HepG2 (cell line): ENCODE measurements around the gene PLXNC1. TPM values are rescaled to one million over a fixed set of nuclear protein-coding genes. Genes with fewer than 3 reads are reported as not detected.
A peak's percentile ranks its signal among the peaks of the same experiment; 100 is the strongest.

ENCODE experiments used
- ATAC-seq: fragments of 200-7000 bp; cut with Tn5 transposase; 3 replicates; pipeline ENCODE4 v1.9.1; 2020; ENCODE audit warnings: mild to moderate bottlenecking, moderate library complexity
- BruUV-seq: library from RNA; stranded (reverse); fragments of 400-500 nt; replicated peaks from 2 replicates; lab custom pipeline; 2021; lab: Mats Ljungman, UMichigan
- CTCF ChIA-PET: fragments of 300-600 bp; formaldehyde crosslinking; extraction: SDS; loops from one replicate; lab custom pipeline; 2021; ENCODE audit warnings: low total read pairs, inconsistent platforms, low intra/inter-chr PET ratio; lab: Yijun Ruan, JAX
- POLR2A ChIA-PET: fragments of 350-600 bp; sonication (Branson Sonifier 250); formaldehyde crosslinking; loops from one replicate; lab custom pipeline; 2020; ENCODE audit warnings: antibody characterized with exemption, inconsistent platforms; lab: Yijun Ruan, JAX
- DNase-seq: peaks from one replicate; pipeline ENCODE4 v3.0.0-alpha.2; 2015; ENCODE audit warnings: low spot score
- FAIRE-seq: peaks from 3 replicates; lab custom pipeline; 2011; peaks lifted over from hg19 to GRCh38; lab: Jason Lieb, UNC
- H2AFZ ChIP-seq: one replicate; pipeline ENCODE4 v1.6.1; 2011; ENCODE audit warnings: low read length, inconsistent platforms
- H3K27ac ChIP-seq: fragments of 300-600 bp; 3 replicates; pipeline ENCODE4 v1.8.0; 2011; ENCODE audit warnings: mixed run types, mild to moderate bottlenecking, mixed read lengths, low read length, inconsistent platforms; ENCODE audit not compliant: insufficient read depth; ENCODE audit errors: extremely low read length
- H3K27me3 ChIP-seq, 2 experiments: fragments of 200-600 bp in 1 of 2; 2 replicates in 1 of 2; 3 replicates in 1 of 2; pipeline versions ENCODE4 v1.6.0 to v1.8.0; 2011; ENCODE audit warnings: low read length in 2 of 2, mild to moderate bottlenecking in 2 of 2, moderate library complexity in 2 of 2, inconsistent platforms in 1 of 2; ENCODE audit not compliant: insufficient read depth in 2 of 2, control insufficient read depth in 1 of 2
- H3K36me3 ChIP-seq, 2 experiments: fragments of 200-600 bp in 1 of 2; replicated peaks in 1 of 2; 2 replicates in 1 of 2; 3 replicates in 1 of 2; pipeline versions ENCODE4 v1.5.1 to v1.8.0; 2011; ENCODE audit warnings: low read length in 2 of 2, inconsistent platforms in 1 of 2; ENCODE audit not compliant: insufficient read depth in 2 of 2, control insufficient read depth in 1 of 2
- H3K4me1 ChIP-seq: 2 replicates; pipeline ENCODE4 v1.5.1; 2012; ENCODE audit warnings: low read length, inconsistent platforms; ENCODE audit not compliant: insufficient read depth
- H3K4me2 ChIP-seq: 2 replicates; pipeline ENCODE4 v1.6.0; 2011; ENCODE audit warnings: low read depth, low read length, inconsistent platforms
- H3K4me3 ChIP-seq, 3 experiments: fragments of 200-600 bp in 1 of 3; sonication (generic), shearing (Covaris generic) in 1 of 3; replicated peaks in 1 of 3; 2 replicates each; pipeline ENCODE4 v1.5.1; 2011 to 2016; ENCODE audit warnings: low read length in 3 of 3, inconsistent platforms in 2 of 3, low read depth in 2 of 3, mild to moderate bottlenecking in 2 of 3, control low read depth in 1 of 3, mixed read lengths in 1 of 3; ENCODE audit not compliant: insufficient read depth in 1 of 3
- H3K79me2 ChIP-seq: one replicate; pipeline ENCODE4 v1.6.1; 2011; ENCODE audit warnings: low read length, inconsistent platforms; ENCODE audit not compliant: insufficient read depth
- H3K9ac ChIP-seq: 2 replicates; pipeline ENCODE4 v1.6.0; 2011; ENCODE audit warnings: mild to moderate bottlenecking, low read depth, low read length, inconsistent platforms; ENCODE audit not compliant: insufficient read depth
- H3K9me3 ChIP-seq: 2 replicates; pipeline ENCODE4 v1.5.1; 2012; ENCODE audit warnings: mild to moderate bottlenecking, low read length
- H4K20me1 ChIP-seq: 2 replicates; pipeline ENCODE4 v1.6.0; 2011; ENCODE audit warnings: inconsistent platforms, mild to moderate bottlenecking, low read length, moderate library complexity; ENCODE audit not compliant: insufficient read depth
- FOXA1 ChIP-seq, 2 experiments: fragments of 450-650 bp in 1 of 2; sonication (generic) in 1 of 2; formaldehyde crosslinking in 1 of 2; IDR thresholded peaks; 2 replicates each; pipeline versions ENCODE4 v1.4.0 to v1.6.1; 2016 to 2020; ENCODE audit warnings: missing genetic modification reagents in 1 of 2
- NR1H2 ChIP-seq: sonication (generic); formaldehyde crosslinking; IDR thresholded peaks from 2 replicates; pipeline ENCODE4 v1.8.1; 2022; ENCODE audit warnings: low read depth, missing genetic modification reagents, borderline replicate concordance
- RBFOX2 ChIP-seq: fragments of 200-400 bp; formaldehyde crosslinking; IDR thresholded peaks from 2 replicates; pipeline ENCODE4 v1.6.1; 2017; ENCODE audit warnings: low read depth, mild to moderate bottlenecking, low read length
- REXO4 ChIP-seq: sonication (generic); formaldehyde crosslinking; IDR thresholded peaks from 2 replicates; pipeline ENCODE4 v1.8.0; 2022; ENCODE audit warnings: missing genetic modification reagents, mild to moderate bottlenecking, borderline replicate concordance
- SALL1 ChIP-seq: sonication (generic); formaldehyde crosslinking; IDR thresholded peaks from 2 replicates; pipeline ENCODE4 v1.8.0; 2022; ENCODE audit warnings: mild to moderate bottlenecking, missing genetic modification reagents
- TEF ChIP-seq: sonication (generic); formaldehyde crosslinking; IDR thresholded peaks from 2 replicates; pipeline ENCODE4 v1.5.0; 2020; ENCODE audit warnings: missing genetic modification reagents
- XRCC5 ChIP-seq: fragments of 200-400 bp; formaldehyde crosslinking; optimal IDR thresholded peaks from 2 replicates; pipeline ENCODE3; 2017; ENCODE audit warnings: mild to moderate bottlenecking, low read length
- ZNF7 ChIP-seq: IDR thresholded peaks from 2 replicates; pipeline ENCODE4 v1.6.1; 2016; ENCODE audit warnings: missing biosample characterization, missing genetic modification reagents
- ZNF720 ChIP-seq: sonication (generic); formaldehyde crosslinking; IDR thresholded peaks from 2 replicates; pipeline ENCODE4 v1.4.0; 2020; ENCODE audit warnings: missing genetic modification reagents
- ZNF737 ChIP-seq: sonication (generic); formaldehyde crosslinking; IDR thresholded peaks from 2 replicates; pipeline ENCODE4 v1.5.0; 2020; ENCODE audit warnings: missing genetic modification reagents, mild to moderate bottlenecking, borderline replicate concordance
- WGBS: methylation state at CpG from one replicate; pipeline ENCODE4 v1.1.6; 2017; ENCODE audit warnings: low lambda C conversion rate; 5-methylcytosine and 5-hydroxymethylcytosine counted together
- in situ Hi-C: cut with HindIII; loops from 2 replicates; pipeline ENCODE4 v1.10.0; 2017; ENCODE audit warnings: low pct_unique_long_range_greater_than_20kb; ENCODE audit not compliant: extremely low pct_ligation_motif_present
- intact Hi-C: fragments of 100-400 bp; cut with micrococcal nuclease; formaldehyde crosslinking; loops from one replicate; pipeline ENCODE4 v1.10.0; 2022; ENCODE audit not compliant: unreplicated experiment
- polyA plus RNA-seq, 8 experiments: library from polyadenylated mRNA; depleted of rRNA in 3 of 8; stranded (reverse) in 7 of 8; unstranded in 1 of 8; fragments of >200 nt; fragmentation: Illumina TruSeq in 4 of 8; extraction: Trizol in 4 of 8; gene quantifications; 2 replicates each; pipeline versions ENCODE4 v1.2.1 to v1.2.3, GENCODE V29; 2011 to 2016; ENCODE audit warnings: low read depth in 4 of 8, missing spikeins in 1 of 8, mixed read lengths in 1 of 8; ENCODE audit not compliant: insufficient read depth in 1 of 8
- total RNA-seq, 5 experiments: library from RNA; depleted of rRNA; stranded (reverse); fragments of >200 nt; fragmentation: Illumina TruSeq; extraction: Trizol; gene quantifications; 2 replicates each; pipeline ENCODE4 v1.2.3, GENCODE V29; 2016; ENCODE audit warnings: low read depth in 1 of 5
- TF ChIP-seq, protein P1 (sequence below): IDR thresholded peaks from 2 replicates; pipeline ENCODE4 v1.6.1; 2016; ENCODE audit warnings: low read depth

The PLXNC1 gene
- total and polyA plus RNA-seq, 2 of the 13 experiments (the other 11 are each of a cell fraction or from before 2014, with no cell fraction given) = 6.6 to 11.2 TPM

- Histone ChIP-seq H3K27ac (no peak overlapping the region), H3K27me3 (no peaks in the 10 kb centered on the region), H4K20me1 (no peaks in the 10 kb centered on the region), H3K9me3 (no peaks in the 10 kb centered on the region), H3K4me1 (peaks cover 22% of the 10 kb centered on the region), H3K79me2 (no peaks in the 10 kb centered on the region), H3K36me3 (peaks cover 14 to 24% of the 10 kb centered on the region in 2 experiments), H3K4me2 (no peak overlapping the region), H2AFZ (no peak overlapping the region), H3K9ac (no peak overlapping the region), H3K4me3 (no peak overlapping the region)
- CTCF ChIA-PET = no interaction called here
- intact Hi-C loops = no loop called here
- DNase-seq = no peak
- POLR2A ChIA-PET = no interaction called here
- peak; percentile 23 for FAIRE-seq
- no peak for ATAC-seq
- no TSS peak for BruUV-seq
- TF ChIP-seq ZNF7 (CRISPR knock-in tag) (no peak), NR1H2 (CRISPR knock-in tag) (no peak), TEF (CRISPR knock-in tag) (no peak), REXO4 (no peak), RBFOX2 (no peak), FOXA1 (IDR thresholded peaks at IDR 0.05) (no peak), FOXA1 (CRISPR knock-in tag; IDR thresholded peaks at IDR 0.05) (no peak), XRCC5 (no peak), ZNF720 (CRISPR knock-in tag) (no peak), ZNF737 (CRISPR knock-in tag) (no peak), SALL1 (CRISPR knock-in tag) (no peak)
- TF ChIP-seq, protein P1, sequence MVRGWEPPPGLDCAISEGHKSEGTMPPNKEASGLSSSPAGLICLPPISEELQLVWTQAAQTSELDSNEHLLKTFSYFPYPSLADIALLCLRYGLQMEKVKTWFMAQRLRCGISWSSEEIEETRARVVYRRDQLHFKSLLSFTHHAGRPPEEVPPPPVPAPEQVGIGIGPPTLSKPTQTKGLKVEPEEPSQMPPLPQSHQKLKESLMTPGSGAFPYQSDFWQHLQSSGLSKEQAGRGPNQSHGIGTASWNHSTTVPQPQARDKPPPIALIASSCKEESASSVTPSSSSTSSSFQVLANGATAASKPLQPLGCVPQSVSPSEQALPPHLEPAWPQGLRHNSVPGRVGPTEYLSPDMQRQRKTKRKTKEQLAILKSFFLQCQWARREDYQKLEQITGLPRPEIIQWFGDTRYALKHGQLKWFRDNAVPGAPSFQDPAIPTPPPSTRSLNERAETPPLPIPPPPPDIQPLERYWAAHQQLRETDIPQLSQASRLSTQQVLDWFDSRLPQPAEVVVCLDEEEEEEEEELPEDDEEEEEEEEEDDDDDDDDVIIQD (CRISPR knock-in tag) = no peak
- 94% methylated on average over 2 of the region's 2 CpGs for WGBS
- in situ Hi-C loops = no loop called here
Observed at GRCh38 chr12:94297876-94298505, 149.6 kb downstream of the PLXNC1 start.
